ENCODE data around the gene ZRANB2. TPM values are rescaled to one million over a fixed set of nuclear protein-coding genes. Genes with fewer than 3 reads are reported as not detected.

ZRANB2 gene
- total RNA-seq, 1 experiment from 2014 or later: 134 TPM

DNA sequence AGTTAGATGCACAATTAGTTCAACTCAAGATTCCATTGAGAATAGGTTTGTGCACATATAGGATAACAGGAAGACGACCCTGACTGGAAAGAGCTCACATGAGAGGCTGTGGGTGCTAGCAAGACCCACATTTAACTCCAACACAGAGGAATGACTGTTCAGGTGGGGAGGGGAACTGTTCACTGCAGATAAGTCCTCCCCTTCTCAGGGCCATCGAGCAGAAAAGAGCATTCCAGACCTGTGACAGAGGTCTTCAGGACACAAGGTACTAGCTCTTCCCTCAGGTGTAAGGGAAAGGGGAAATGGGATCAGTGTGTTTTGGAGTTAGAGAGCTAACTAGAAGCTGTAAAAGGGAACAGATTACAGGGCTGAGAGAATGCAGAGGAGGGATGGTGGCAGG is 41.9 kb downstream of the ZRANB2 start:
- ChIA-PET CTCF (interaction anchor here (0.7 to 2.0 kb wide), 2 partner anchors 10 to 510 kb away, joined by 3 to 8 read pairs; no protein-coding TSS in a partner anchor), POLR2A (no interaction called here)

DNA sequence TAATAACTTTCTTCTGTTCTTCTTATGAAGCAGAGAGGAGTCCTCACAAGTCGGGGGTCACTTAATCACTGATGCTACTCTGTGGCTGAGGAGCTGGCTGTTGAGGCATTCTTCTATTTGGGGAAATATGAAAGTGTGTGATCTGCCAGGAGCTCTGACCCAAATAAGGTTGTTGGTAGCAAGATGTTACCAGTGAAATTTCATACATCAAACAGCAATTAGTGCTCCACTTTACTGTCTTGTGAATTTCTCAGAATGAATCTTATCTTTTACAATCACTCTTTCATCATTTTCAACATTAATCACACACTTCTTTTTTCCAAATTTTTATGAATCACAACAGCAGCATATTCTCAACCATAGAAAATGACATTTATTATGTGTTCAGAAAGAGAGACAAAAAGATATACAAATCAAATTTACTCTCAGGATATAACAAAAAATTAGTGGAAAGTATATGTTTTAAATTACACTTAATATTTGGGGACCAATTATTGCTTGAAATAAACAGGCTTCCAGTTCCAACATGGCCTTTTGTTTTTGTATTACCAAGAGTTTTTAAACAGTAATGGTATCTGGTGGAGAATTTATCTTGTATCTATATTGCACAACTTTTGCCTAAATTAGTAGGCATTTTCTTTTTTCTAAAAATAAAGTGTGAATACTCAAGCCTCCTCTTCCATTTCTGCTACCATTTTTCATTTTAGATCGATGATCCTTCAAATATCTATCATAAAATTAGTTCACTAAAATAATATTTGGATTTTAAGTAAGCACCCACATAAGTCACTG is 42.8 kb downstream of the ZRANB2 start:
- ChIA-PET CTCF (interaction anchor here (0.5 to 2.0 kb wide), 4 partner anchors 11 to 689 kb away, joined by 3 to 8 read pairs (median 5); no protein-coding TSS in a partner anchor), POLR2A (no interaction called here)
- H3K4me3 Mint-ChIP-seq (ENCODE audit: unreplicated experiment): no peak overlapping the region
- H3K9me3 Mint-ChIP-seq (ENCODE audit: unreplicated experiment): no peaks in the 10 kb centered on the region
- intact Hi-C loops (cut with micrococcal nuclease): no loop called here
- BruUV-seq (replicated peaks): no TSS peak
- H3K27me3 Mint-ChIP-seq (ENCODE audit: insufficient read depth, unreplicated experiment): peaks cover 67% of the 10 kb centered on the region
- H3K27ac Mint-ChIP-seq (ENCODE audit: low read depth, unreplicated experiment): no peak overlapping the region
- DNase-seq (ENCODE audit: unreplicated experiment): no peak
- TF ChIP-seq, protein P1, sequence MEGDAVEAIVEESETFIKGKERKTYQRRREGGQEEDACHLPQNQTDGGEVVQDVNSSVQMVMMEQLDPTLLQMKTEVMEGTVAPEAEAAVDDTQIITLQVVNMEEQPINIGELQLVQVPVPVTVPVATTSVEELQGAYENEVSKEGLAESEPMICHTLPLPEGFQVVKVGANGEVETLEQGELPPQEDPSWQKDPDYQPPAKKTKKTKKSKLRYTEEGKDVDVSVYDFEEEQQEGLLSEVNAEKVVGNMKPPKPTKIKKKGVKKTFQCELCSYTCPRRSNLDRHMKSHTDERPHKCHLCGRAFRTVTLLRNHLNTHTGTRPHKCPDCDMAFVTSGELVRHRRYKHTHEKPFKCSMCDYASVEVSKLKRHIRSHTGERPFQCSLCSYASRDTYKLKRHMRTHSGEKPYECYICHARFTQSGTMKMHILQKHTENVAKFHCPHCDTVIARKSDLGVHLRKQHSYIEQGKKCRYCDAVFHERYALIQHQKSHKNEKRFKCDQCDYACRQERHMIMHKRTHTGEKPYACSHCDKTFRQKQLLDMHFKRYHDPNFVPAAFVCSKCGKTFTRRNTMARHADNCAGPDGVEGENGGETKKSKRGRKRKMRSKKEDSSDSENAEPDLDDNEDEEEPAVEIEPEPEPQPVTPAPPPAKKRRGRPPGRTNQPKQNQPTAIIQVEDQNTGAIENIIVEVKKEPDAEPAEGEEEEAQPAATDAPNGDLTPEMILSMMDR (IDR thresholded peaks at IDR 0.05; ENCODE audit: unreplicated experiment): no peak
- H3K36me3 Mint-ChIP-seq (ENCODE audit: insufficient read depth, unreplicated experiment): no peaks in the 10 kb centered on the region
- H3K4me1 Mint-ChIP-seq (ENCODE audit: insufficient read depth, unreplicated experiment): no peaks in the 10 kb centered on the region

More for the DNA sequence above, 41.9 kb downstream of the ZRANB2 start:
- Mint-ChIP-seq H3K4me1 (ENCODE audit: insufficient read depth, unreplicated experiment) (no peaks in the 10 kb centered on the region), H3K27ac (ENCODE audit: low read depth, unreplicated experiment) (no peak overlapping the region), H3K9me3 (ENCODE audit: unreplicated experiment) (no peaks in the 10 kb centered on the region), H3K36me3 (ENCODE audit: insufficient read depth, unreplicated experiment) (no peaks in the 10 kb centered on the region), H3K27me3 (ENCODE audit: insufficient read depth, unreplicated experiment) (peaks cover 58% of the 10 kb centered on the region), H3K4me3 (ENCODE audit: unreplicated experiment) (no peak overlapping the region)
- intact Hi-C loops (cut with micrococcal nuclease): no loop called here
- no TSS peak for BruUV-seq (replicated peaks)
- TF ChIP-seq, protein P1 (IDR thresholded peaks at IDR 0.05; ENCODE audit: unreplicated experiment): no peak
- DNase-seq (ENCODE audit: unreplicated experiment): no peak

DNA sequence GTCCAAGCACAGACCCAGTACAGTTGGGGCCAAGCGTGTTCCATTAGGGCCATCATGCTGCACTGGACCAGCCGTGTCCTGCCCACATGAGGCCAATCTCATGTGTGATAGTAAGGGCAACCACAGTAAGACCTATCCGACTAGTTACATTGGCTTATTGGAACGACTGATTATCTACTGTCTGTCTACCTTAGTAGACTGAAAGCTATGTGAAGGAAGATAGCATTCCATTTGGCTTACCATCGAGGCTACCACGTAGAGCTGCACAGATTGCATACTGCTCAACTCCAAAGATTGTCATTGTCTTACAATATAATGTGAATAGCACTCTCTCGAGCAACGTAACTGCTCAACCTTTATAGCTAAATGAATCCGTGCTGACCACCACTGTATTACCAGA is 43.8 kb downstream of the ZRANB2 start:
- no peak overlapping the region for H3K27ac Mint-ChIP-seq (ENCODE audit: low read depth, unreplicated experiment)
- H3K36me3 Mint-ChIP-seq (ENCODE audit: insufficient read depth, unreplicated experiment): no peaks in the 10 kb centered on the region
- peaks cover 67% of the 10 kb centered on the region for H3K27me3 Mint-ChIP-seq (ENCODE audit: insufficient read depth, unreplicated experiment)
- no TSS peak for BruUV-seq (replicated peaks)
- H3K9me3 Mint-ChIP-seq (ENCODE audit: unreplicated experiment): no peaks in the 10 kb centered on the region
- ChIA-PET POLR2A (interaction anchor here (0.6 kb wide), 1 partner anchor 940 kb away, joined by 3 read pairs; no protein-coding TSS in a partner anchor), CTCF (interaction anchor here (0.6 to 2.0 kb wide), 3 partner anchors 13 to 508 kb away, joined by 3 to 7 read pairs (median 3); no protein-coding TSS in a partner anchor)
- intact Hi-C loops (cut with micrococcal nuclease): no loop called here
- no peaks in the 10 kb centered on the region for H3K4me1 Mint-ChIP-seq (ENCODE audit: insufficient read depth, unreplicated experiment)
- no peak overlapping the region for H3K4me3 Mint-ChIP-seq (ENCODE audit: unreplicated experiment)
- TF ChIP-seq, protein P1 (IDR thresholded peaks at IDR 0.05; ENCODE audit: unreplicated experiment): no peak
- DNase-seq (ENCODE audit: unreplicated experiment): no peak

DNA sequence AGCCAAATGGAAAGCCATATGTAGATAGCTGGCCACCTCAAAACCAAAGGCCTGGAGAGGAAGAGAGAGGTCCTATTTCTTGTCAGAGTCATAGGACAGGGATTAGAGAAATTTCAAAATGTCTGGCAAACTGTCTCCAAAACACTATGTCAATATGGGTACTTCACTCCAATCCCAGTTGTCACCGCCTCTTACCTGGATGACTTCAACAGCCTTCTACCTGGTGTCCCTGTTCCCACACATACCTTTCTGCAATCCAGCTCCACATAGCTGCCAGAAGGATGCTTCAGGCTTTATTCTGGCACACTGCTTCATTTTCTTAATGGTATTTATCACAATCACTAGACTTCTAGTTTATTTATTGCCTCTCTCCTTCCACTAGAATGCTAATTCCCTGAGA is 47.7 kb downstream of the ZRANB2 start:
- no peak for DNase-seq (ENCODE audit: unreplicated experiment)
- no peaks in the 10 kb centered on the region for H3K9me3 Mint-ChIP-seq (ENCODE audit: unreplicated experiment)
- peaks cover 69% of the 10 kb centered on the region for H3K27me3 Mint-ChIP-seq (ENCODE audit: insufficient read depth, unreplicated experiment)
- no peak overlapping the region for H3K4me3 Mint-ChIP-seq (ENCODE audit: unreplicated experiment)
- intact Hi-C loops (cut with micrococcal nuclease): no loop called here
- ChIA-PET CTCF (interaction anchor here (0.6 to 2.1 kb wide), 4 partner anchors 14 to 505 kb away, joined by 3 to 9 read pairs (median 4); partner anchors contain the start of gene PTGER3), POLR2A (no interaction called here)
- no peak overlapping the region for H3K27ac Mint-ChIP-seq (ENCODE audit: low read depth, unreplicated experiment)
- no TSS peak for BruUV-seq (replicated peaks)
- TF ChIP-seq, protein P1 (IDR thresholded peaks at IDR 0.05; ENCODE audit: unreplicated experiment): no peak
- H3K4me1 Mint-ChIP-seq (ENCODE audit: insufficient read depth, unreplicated experiment): no peaks in the 10 kb centered on the region
- no peaks in the 10 kb centered on the region for H3K36me3 Mint-ChIP-seq (ENCODE audit: insufficient read depth, unreplicated experiment)

Measured in MCF 10A (cell line).